GM12801 (cell line): ENCODE data around the gene PCDHGA1.
A peak's percentile ranks its signal among the peaks of the same experiment; 100 is the strongest.

Experiments used
- CTCF ChIP-seq: IDR thresholded peaks from one replicate; pipeline ENCODE4 v1.5.1; 2011; ENCODE audit warnings: control low read depth; ENCODE audit not compliant: insufficient read length; ENCODE audit errors: extremely low read depth

The PCDHGA1 gene

GRCh38 chr5:141320225-141321169, 9.8 kb upstream of the PCDHGA1 start, which contains the start of gene TAF7:
TSS of gene TAF7 (minus strand) at chr5:141320784. CDS start at chr5:141320044, 740 bp downstream.
- TF ChIP-seq CTCF: peak; percentile 21

- no peak for TF ChIP-seq CTCF
Observed at GRCh38 chr5:141322261-141322660, 8.1 kb upstream of the PCDHGA1 start.

- TF ChIP-seq CTCF: no peak
Observed at GRCh38 chr5:141326088-141326854, 4.0 kb upstream of the PCDHGA1 start.

DNA sequence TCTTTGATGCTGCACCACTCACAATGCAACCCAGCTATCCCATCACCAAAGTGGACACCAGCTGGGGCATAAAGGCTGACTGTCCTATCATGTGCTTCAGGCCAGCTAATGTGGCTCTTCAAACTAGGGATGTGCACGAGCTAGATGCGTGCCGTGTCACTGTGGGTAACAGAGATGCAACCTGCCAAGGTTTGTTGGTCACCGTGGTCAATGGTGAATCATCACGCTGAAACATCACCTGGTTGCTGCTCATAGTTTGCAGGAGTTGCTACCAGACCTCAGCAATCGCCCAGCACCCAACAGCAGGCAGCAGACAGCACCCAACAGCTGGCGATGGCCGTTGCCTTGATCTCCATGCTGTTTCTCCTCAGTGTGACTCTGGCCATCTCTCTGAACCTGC, 2.1 kb upstream of the PCDHGA1 start:
- no peak for TF ChIP-seq CTCF

- no peak for TF ChIP-seq CTCF
Observed at GRCh38 chr5:141338538-141339306, 8.4 kb downstream of the PCDHGA1 start, which contains the start of gene PCDHGA2. TSS of gene PCDHGA2 (plus strand) at chr5:141338760.

DNA sequence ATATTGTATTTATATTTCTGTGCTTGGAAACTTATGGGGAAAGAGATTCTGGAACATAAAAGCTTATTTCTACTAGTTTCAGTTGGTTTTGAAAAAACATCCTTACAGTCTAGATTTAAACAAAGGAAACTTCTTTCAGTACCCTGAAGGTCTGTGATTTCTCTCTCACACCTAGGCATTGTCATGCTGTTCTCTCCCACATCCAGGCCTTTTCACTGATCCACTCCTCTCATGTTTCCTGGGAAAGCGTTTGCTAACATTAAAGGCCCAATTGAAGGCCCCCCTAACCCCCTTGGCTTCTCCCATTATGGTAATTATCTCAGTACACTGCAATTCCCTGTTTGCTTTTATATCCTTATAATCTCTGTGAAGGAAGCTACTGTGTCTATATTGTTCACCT, 12.5 kb downstream of the PCDHGA1 start:
- no peak for TF ChIP-seq CTCF
